Transverse colon (tissue), 4 donors: ENCODE measurements around the gene MICAL2.

Source experiments
- POLR2AphosphoS5 ChIP-seq, 3 donors: sonication (generic); formaldehyde crosslinking; IDR thresholded peaks; one replicate each; pipeline ENCODE4 v1.6.1; 2016; ENCODE audit warnings: antibody characterized with exemption in 3 of 3
- TF ChIP-seq, protein P1 (sequence below), 5 experiments: fragments of 200-600 bp in 3 of 5; fragments of 450-650 bp in 2 of 5; sonication (generic) in 3 of 5; IDR thresholded peaks; 1 replicate in 2 of 5; 2 replicates in 3 of 5; pipeline ENCODE4 v1.5.1; 2016 to 2017; ENCODE audit warnings: antibody characterized with exemption in 5 of 5, inconsistent platforms in 3 of 5, mild to moderate bottlenecking in 2 of 5, moderate library complexity in 1 of 5

DNA sequence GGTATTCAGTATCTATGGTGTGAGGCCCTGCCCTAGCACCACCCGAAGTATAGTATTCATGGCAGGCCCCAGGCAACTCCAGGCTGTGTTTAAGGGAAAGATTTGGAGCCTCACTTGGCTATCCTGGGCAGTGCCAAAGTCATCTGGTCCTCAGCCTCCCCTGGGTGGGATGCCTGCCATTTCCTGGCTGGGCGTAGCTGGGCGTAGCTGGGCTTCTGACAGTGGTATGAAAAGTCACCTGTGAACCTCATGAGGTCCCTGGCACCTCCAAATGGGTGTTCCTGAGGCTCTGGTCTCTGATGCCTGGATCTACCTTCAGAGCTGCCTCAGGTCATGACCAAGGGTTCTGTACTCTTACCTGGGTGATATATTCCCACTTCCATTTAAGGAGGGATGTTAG, 154.0 kb downstream of the MICAL2 start:
- TF ChIP-seq, protein P1, sequence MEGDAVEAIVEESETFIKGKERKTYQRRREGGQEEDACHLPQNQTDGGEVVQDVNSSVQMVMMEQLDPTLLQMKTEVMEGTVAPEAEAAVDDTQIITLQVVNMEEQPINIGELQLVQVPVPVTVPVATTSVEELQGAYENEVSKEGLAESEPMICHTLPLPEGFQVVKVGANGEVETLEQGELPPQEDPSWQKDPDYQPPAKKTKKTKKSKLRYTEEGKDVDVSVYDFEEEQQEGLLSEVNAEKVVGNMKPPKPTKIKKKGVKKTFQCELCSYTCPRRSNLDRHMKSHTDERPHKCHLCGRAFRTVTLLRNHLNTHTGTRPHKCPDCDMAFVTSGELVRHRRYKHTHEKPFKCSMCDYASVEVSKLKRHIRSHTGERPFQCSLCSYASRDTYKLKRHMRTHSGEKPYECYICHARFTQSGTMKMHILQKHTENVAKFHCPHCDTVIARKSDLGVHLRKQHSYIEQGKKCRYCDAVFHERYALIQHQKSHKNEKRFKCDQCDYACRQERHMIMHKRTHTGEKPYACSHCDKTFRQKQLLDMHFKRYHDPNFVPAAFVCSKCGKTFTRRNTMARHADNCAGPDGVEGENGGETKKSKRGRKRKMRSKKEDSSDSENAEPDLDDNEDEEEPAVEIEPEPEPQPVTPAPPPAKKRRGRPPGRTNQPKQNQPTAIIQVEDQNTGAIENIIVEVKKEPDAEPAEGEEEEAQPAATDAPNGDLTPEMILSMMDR (IDR thresholded peaks at IDR 0.05) = no peak
- TF ChIP-seq POLR2AphosphoS5 (IDR thresholded peaks at IDR 0.05) = no peak
